Adrenal gland (tissue), 12 donors: ENCODE results near the gene ZNF664. TPM values are rescaled to one million over a fixed set of nuclear protein-coding genes. Genes with fewer than 3 reads are reported as not detected.

Source experiments
- DNase-seq, 7 donors: peaks; one replicate each; pipeline ENCODE4 v3.0.0-alpha.2; 2019 to 2020
- H3K27ac ChIP-seq, 5 donors: fragments of 200-600 bp; sonication (generic) in 4 of 5; 1 replicate in 3 of 5; 2 replicates in 2 of 5; pipeline versions ENCODE4 v1.5.1 to v1.8.0; 2016 to 2020; ENCODE audit warnings: mild to moderate bottlenecking in 1 of 5
- H3K27me3 ChIP-seq: fragments of 200-600 bp; 2 replicates; pipeline ENCODE4 v1.8.0; 2021
- H3K36me3 ChIP-seq, 2 donors: fragments of 200-600 bp; replicated peaks in 1 of 2; 1 replicate in 1 of 2; 2 replicates in 1 of 2; pipeline versions ENCODE4 v1.5.1 to v1.8.0; 2018 to 2022
- H3K4me1 ChIP-seq, 2 donors: fragments of 200-600 bp; replicated peaks in 1 of 2; 1 replicate in 1 of 2; 2 replicates in 1 of 2; pipeline versions ENCODE4 v1.5.1 to v1.8.0; 2018 to 2021
- H3K4me3 ChIP-seq, 4 donors: fragments of 200-600 bp; sonication (generic) in 3 of 4; one replicate each; pipeline ENCODE4 v1.5.1; 2016 to 2018
- H3K9me3 ChIP-seq, 3 donors: fragments of 200-600 bp; sonication (generic) in 1 of 3; replicated peaks in 1 of 3; 1 replicate in 2 of 3; 2 replicates in 1 of 3; pipeline versions ENCODE4 v1.5.1 to v1.8.0; 2016 to 2021
- CTCF ChIP-seq, 6 experiments: fragments of 450-650 bp in 4 of 6; fragments of 200-600 bp in 2 of 6; sonication (generic) in 1 of 6; IDR thresholded peaks; 1 replicate in 5 of 6; 2 replicates in 1 of 6; pipeline versions ENCODE4 v1.5.1 to v1.8.0; 2016 to 2021; ENCODE audit warnings: antibody characterized with exemption in 6 of 6, mild to moderate bottlenecking in 2 of 6, moderate library complexity in 1 of 6
- POLR2A ChIP-seq, 2 donors: fragments of 450-650 bp; IDR thresholded peaks; one replicate each; pipeline ENCODE4 v1.6.1; 2017; ENCODE audit warnings: antibody characterized with exemption in 2 of 2, mild to moderate bottlenecking in 2 of 2, moderate library complexity in 1 of 2
- WGBS, 4 donors: extraction: QIAGEN DNeasy Blood & Tissue Kit in 2 of 4; methylation state at CpG; one replicate each; pipeline versions ENCODE4 v1.1.5 to v1.1.7; 2013 to 2017; 5-methylcytosine and 5-hydroxymethylcytosine counted together
- intact Hi-C, 2 donors: fragments of 100-400 bp; cut with DNase I; formaldehyde crosslinking; loops; one replicate each; pipeline versions ENCODE4 v1.14.1 to v1.15.0; 2022 to 2023
- polyA plus RNA-seq, 3 donors: library from polyadenylated mRNA; stranded (reverse); fragments of 200-250 nt in 2 of 3; fragments of 350-450 nt in 1 of 3; fragmentation: Illumina TruSeq in 1 of 3; extraction: RNeasy Lipid Tissue Mini Kit (QIAGEN cat#74804) in 1 of 3; gene quantifications; one replicate each; pipeline ENCODE4 v1.2.3, GENCODE V29; 2013 to 2014
- total RNA-seq, 9 donors: library from RNA; depleted of rRNA in 4 of 9; stranded (reverse); fragments of >200 nt in 4 of 9; fragments of 120-200 nt in 1 of 9; fragmentation: NEBNext Ultra II Directional in 1 of 9; extraction: Animal tissue kit (Norgen Biotek cat#: 25700) in 1 of 9; gene quantifications; one replicate each; pipeline versions ENCODE4 v1.1.0 to v1.2.4, GENCODE V29; 2013 to 2023
- donor health status: healthy with polysubstance abuse.
- donor health status: Bipolar disorder and iron deficiency.
- donor health status: DM: yes; HTN: yes; CAD: no.
- donor health status: DM: no; HTN: no; CAD: no.
- donor health status: DM: no; HTN: no; CAD: no.
- donor health status: DM: yes; HTN: yes; CAD: no.

ZNF664 gene
- total and polyA plus RNA-seq, 12 donors, result 19.6 to 66.9 (median 49.4) TPM

- H3K36me3 ChIP-seq, result no peaks in the 10 kb centered on the region
- no peak overlapping the region for H3K4me3 ChIP-seq
- no peak for DNase-seq
- 77 to 85% (median 82%) methylated on average over 10 to 15 of the region's 15 CpGs for WGBS, 4 donors
- no peak overlapping the region for H3K27ac ChIP-seq
- H3K4me1 ChIP-seq, result no peaks in the 10 kb centered on the region
- TF ChIP-seq CTCF (IDR thresholded peaks at IDR 0.05) (no peak), POLR2A (IDR thresholded peaks at IDR 0.05) (no peak)
- H3K27me3 ChIP-seq, result no peaks in the 10 kb centered on the region
- H3K9me3 ChIP-seq, result no peaks in the 10 kb centered on the region
- intact Hi-C loops, result no loop called here
These were observed 44.6 kb upstream of the ZNF664 start for GRCh38 chr12:123928274-123928865.

GRCh38 chr12:123928897-123929296 lies 44.1 kb upstream of the ZNF664 start:
- Histone ChIP-seq H3K36me3 (no peaks in the 10 kb centered on the region), H3K27ac (no peak overlapping the region), H3K9me3 (no peaks in the 10 kb centered on the region), H3K27me3 (no peaks in the 10 kb centered on the region), H3K4me3 (no peak overlapping the region), H3K4me1 (no peaks in the 10 kb centered on the region)
- intact Hi-C loops, result no loop called here
- 75 to 92% (median 82%) methylated on average over 6 to 7 of the region's 7 CpGs for WGBS, 4 donors
- no peak for DNase-seq
- no peak for TF ChIP-seq CTCF (IDR thresholded peaks at IDR 0.05)
- no peak for TF ChIP-seq POLR2A (IDR thresholded peaks at IDR 0.05)

- Histone ChIP-seq H3K9me3 (no peaks in the 10 kb centered on the region), H3K4me3 (no peak overlapping the region), H3K27me3 (no peaks in the 10 kb centered on the region), H3K27ac (no peak overlapping the region), H3K36me3 (no peaks in the 10 kb centered on the region), H3K4me1 (no peaks in the 10 kb centered on the region)
- intact Hi-C loops, result no loop called here
- WGBS, 4 donors, result 82 to 94% (median 90%) methylated on average over 7 to 9 of the region's 9 CpGs
- TF ChIP-seq POLR2A (IDR thresholded peaks at IDR 0.05), result no peak
- TF ChIP-seq CTCF (IDR thresholded peaks at IDR 0.05), result no peak
- DNase-seq, result no peak
These were observed 43.0 kb upstream of the ZNF664 start for GRCh38 chr12:123929946-123930583.

- intact Hi-C loops, result no loop called here
- 74 to 87% (median 83%) methylated on average over 12 to 14 of the region's 14 CpGs for WGBS, 4 donors
- no peak for DNase-seq
These were observed 41.2 kb upstream of the ZNF664 start for GRCh38 chr12:123931686-123932321.

More at GRCh38 chr12:123931686-123932321, 41.2 kb upstream of the ZNF664 start:
- Histone ChIP-seq H3K4me1 (no peaks in the 10 kb centered on the region), H3K27me3 (no peaks in the 10 kb centered on the region), H3K9me3 (no peaks in the 10 kb centered on the region), H3K36me3 (peaks cover 0 to 4% of the 10 kb centered on the region in 2 donors), H3K27ac (no peak overlapping the region), H3K4me3 (no peak overlapping the region)
- TF ChIP-seq POLR2A (IDR thresholded peaks at IDR 0.05) (no peak), CTCF (IDR thresholded peaks at IDR 0.05) (no peak)
